ENCODE results near the gene PGA3.
"Not testable (repeated sequence)": the region's sequence is repeated elsewhere in the genome, so short reads cannot be mapped to it uniquely, and the experiment has no call there.

DNA sequence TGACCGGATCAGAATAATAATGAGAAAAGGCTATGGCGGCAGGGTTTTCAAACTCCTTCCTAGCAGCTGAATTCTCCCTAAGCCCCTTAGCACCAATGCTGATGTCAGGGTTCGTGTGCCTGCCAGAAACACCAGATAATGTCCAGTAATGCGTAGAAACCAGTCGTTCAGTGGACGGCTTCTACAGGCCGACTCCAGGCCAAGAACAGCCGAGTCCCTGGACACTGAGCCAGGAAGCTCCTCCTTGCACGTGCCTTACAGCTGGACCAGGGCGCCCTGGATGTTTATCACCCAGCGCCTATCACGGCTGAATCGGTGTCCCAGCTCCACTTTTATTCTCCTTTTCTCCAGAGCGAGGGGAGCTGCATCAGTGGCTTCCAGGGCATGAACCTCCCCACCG lies 8.9 kb downstream of the PGA3 start:
- TF ChIP-seq, protein P1, sequence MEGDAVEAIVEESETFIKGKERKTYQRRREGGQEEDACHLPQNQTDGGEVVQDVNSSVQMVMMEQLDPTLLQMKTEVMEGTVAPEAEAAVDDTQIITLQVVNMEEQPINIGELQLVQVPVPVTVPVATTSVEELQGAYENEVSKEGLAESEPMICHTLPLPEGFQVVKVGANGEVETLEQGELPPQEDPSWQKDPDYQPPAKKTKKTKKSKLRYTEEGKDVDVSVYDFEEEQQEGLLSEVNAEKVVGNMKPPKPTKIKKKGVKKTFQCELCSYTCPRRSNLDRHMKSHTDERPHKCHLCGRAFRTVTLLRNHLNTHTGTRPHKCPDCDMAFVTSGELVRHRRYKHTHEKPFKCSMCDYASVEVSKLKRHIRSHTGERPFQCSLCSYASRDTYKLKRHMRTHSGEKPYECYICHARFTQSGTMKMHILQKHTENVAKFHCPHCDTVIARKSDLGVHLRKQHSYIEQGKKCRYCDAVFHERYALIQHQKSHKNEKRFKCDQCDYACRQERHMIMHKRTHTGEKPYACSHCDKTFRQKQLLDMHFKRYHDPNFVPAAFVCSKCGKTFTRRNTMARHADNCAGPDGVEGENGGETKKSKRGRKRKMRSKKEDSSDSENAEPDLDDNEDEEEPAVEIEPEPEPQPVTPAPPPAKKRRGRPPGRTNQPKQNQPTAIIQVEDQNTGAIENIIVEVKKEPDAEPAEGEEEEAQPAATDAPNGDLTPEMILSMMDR (IDR thresholded peaks at IDR 0.05): not testable (repeated sequence)
- not testable (repeated sequence) for TF ChIP-seq POLR2A (IDR thresholded peaks at IDR 0.05)
